ENCODE data around the gene WDR62. TPM values are rescaled to one million over a fixed set of nuclear protein-coding genes. Genes with fewer than 3 reads are reported as not detected.
A peak's percentile ranks its signal among the peaks of the same experiment; 100 is the strongest.

The WDR62 gene
- total and polyA plus RNA-seq, 8 donors, result 3.7 to 6.7 (median 4.4) TPM

DNA sequence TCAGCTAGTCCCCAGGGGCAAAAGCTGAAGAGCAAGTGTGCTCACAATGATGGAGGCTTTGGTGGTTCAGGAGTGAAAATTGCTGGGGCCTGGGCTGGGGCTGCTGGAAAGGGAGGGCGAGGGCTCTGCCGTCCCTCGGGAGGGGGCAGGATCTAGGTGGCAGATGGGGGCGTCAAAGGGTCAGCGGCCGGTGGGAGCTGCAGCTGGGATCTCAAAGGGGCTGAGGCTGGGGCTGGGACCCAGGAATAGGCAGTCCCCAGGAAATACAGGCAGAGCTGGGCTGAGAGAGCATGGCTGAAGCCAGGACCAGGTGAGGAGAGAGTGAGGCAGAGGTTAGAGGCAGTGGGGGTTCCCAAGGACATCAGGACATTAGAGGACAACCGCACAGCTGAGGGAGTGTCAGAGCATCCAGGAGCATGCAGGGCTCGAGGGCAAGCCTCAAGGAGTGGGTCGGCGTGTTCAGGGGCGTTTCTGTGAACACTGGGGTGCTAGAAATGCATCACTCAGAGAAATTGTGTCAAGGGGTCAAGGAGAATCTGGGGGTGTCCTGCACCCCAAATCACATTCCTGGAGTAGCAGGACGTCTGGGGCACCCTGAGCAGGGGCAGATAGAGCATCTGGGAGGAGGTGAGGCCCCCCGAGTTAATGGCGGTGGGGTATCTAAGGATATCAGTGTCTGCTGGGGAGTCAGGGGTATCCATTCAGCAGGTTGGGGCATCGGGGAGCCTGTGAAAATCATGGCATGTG lies 44.9 kb upstream of the WDR62 start:
- DNase-seq, result peak in 1 of 4 donors; percentile 53
- no peak for ATAC-seq
- Histone ChIP-seq H3K27ac (no peak overlapping the region), H3K9me3 (no peaks in the 10 kb centered on the region), H3K4me3 (peak overlapping the region; percentile 30 to 46), H3K27me3 (peaks cover 0 to 17% of the 10 kb centered on the region in 2 donors), H3K36me3 (no peaks in the 10 kb centered on the region), H3K4me1 (peaks cover 6 to 26% of the 10 kb centered on the region in 2 donors)
- intact Hi-C loops (cut with DNase I), result no loop called here
- TF ChIP-seq, protein P1, sequence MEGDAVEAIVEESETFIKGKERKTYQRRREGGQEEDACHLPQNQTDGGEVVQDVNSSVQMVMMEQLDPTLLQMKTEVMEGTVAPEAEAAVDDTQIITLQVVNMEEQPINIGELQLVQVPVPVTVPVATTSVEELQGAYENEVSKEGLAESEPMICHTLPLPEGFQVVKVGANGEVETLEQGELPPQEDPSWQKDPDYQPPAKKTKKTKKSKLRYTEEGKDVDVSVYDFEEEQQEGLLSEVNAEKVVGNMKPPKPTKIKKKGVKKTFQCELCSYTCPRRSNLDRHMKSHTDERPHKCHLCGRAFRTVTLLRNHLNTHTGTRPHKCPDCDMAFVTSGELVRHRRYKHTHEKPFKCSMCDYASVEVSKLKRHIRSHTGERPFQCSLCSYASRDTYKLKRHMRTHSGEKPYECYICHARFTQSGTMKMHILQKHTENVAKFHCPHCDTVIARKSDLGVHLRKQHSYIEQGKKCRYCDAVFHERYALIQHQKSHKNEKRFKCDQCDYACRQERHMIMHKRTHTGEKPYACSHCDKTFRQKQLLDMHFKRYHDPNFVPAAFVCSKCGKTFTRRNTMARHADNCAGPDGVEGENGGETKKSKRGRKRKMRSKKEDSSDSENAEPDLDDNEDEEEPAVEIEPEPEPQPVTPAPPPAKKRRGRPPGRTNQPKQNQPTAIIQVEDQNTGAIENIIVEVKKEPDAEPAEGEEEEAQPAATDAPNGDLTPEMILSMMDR (IDR thresholded peaks at IDR 0.05), result no peak

- Histone ChIP-seq H3K36me3 (no peaks in the 10 kb centered on the region), H3K4me1 (peaks cover 6 to 29% of the 10 kb centered on the region in 2 donors), H3K4me3 (no peak overlapping the region), H3K9me3 (no peaks in the 10 kb centered on the region), H3K27ac (no peak overlapping the region), H3K27me3 (peaks cover 0 to 17% of the 10 kb centered on the region in 2 donors)
- DNase-seq (peak in 1 of 4 donors; percentile 61), ATAC-seq (no peak)
- TF ChIP-seq, protein P1 (IDR thresholded peaks at IDR 0.05), result no peak
- intact Hi-C loops (cut with DNase I), result no loop called here
These were observed 44.3 kb upstream of the WDR62 start for GRCh38 chr19:36010402-36010801.

DNA sequence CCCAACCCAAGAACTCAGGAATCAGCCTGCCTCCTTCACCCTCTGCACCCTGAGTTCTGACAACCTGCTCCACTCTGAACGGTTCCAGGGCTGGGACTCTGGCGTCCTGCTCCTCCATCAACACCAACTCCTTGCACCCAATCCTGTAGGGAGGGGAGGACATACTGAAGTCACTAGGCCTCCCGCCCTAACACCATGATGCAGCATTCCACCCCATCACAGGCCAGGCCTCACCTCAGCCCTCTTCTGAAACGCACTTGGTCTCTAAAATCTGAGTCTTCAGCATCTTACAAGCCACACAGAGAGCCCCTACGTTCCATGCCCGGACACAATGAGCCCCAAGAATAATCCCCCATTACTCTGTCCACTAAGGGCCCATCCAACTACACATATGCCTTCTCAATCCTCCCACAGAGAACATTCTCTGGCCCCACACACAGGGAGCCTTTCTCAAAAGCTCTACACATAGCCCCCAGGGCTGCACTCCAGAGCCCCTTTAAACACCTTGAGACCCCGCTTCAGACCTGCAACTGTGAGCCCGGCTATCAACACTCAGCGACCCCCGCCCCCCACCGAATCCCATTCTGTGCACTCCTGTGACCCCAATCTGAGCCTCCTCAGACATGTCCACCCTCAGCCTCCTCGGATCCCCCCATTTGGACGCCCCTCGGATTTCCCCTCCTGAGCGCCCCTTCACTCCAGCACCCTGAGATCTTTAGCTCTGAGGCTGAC lies 41.3 kb upstream of the WDR62 start:
- intact Hi-C loops (cut with DNase I), result no loop called here
- Histone ChIP-seq H3K27me3 (peaks cover 0 to 14% of the 10 kb centered on the region in 2 donors), H3K27ac (peak overlapping the region; percentile 26 to 75), H3K9me3 (no peaks in the 10 kb centered on the region), H3K4me3 (peak overlapping the region; percentile 54 to 65), H3K4me1 (peaks cover 6 to 29% of the 10 kb centered on the region in 2 donors), H3K36me3 (no peaks in the 10 kb centered on the region)
- DNase-seq (peak in 1 of 4 donors; percentile 67), ATAC-seq (no peak)
- TF ChIP-seq, protein P1 (IDR thresholded peaks at IDR 0.05), result no peak

DNA sequence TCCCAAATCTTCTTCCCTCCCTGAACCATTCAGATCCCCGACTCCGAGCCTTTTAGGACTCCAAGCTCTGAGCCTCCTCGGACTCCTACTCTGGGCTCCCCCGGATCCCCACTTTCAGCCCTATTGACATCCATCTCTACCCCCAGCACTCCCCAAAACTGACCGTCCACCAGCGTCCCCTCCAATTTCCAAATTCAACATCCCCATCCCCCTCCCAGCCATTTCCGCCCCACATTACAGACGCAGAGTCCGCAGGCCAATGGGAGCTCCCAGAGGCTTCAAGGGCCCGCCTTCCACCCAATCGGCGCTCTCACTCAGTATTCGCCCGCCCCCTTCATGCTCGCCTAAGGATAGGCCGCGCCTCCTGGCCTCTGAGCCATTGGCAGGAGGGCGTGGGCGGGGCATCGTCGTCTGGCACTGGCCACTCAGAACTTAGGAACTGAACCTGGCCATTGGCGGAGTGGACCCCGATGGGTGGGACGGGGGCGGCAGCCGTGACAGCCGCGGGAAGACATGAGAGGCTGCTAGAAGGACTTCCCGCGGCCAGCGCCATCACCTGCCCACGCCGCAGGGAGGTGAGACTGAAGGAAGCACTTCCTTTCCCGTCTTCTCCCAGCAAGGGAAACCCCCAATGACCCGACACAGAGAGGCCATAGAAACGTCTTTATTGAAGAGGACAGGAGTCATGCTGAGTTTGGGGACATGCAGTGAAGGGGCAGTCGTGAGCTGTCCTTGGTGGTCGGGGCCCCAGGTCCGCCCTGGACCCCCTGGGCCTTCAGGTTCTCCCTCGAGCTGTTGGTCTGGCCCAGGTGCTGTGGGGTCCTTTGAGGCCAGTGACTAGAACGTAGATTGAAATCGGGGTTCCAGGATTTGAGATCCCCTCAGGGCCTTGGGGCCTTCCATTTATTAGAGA lies 40.4 kb upstream of the WDR62 start, which contains the start of gene ALKBH6:
TSS of gene ALKBH6 (minus strand) at position 202 of the 913 bp plus-strand sequence. CDS start 816 bp downstream, outside the sequence.
- TF ChIP-seq, protein P1 (IDR thresholded peaks at IDR 0.05), result no peak
- Histone ChIP-seq H3K4me1 (peaks cover 6 to 23% of the 10 kb centered on the region in 2 donors), H3K27ac (peak within 1 kb of the TSS; percentile 26 to 75), H3K36me3 (no peaks in the 10 kb centered on the region), H3K4me3 (peak within 1 kb of the TSS; percentile 54 to 65), H3K27me3 (peaks cover 0 to 6% of the 10 kb centered on the region in 2 donors), H3K9me3 (no peaks in the 10 kb centered on the region)
- ATAC-seq (peak; percentile 98), DNase-seq (peak; percentile 98 to 100 (median 99))
- intact Hi-C loops (cut with DNase I), result no loop called here

Measured in left lung (tissue), 10 donors.